HG02798 (cell line): ENCODE data around the gene UBE2S.
"Not testable (repeated sequence)": the region's sequence is repeated elsewhere in the genome, so short reads cannot be mapped to it uniquely, and the experiment has no call there.

ENCODE experiments used
- ATAC-seq: cut with Tn5 transposase; IDR thresholded peaks from one replicate; pipeline ENCODE4 v1.9.1; 2021; ENCODE audit warnings: mild to moderate bottlenecking; ENCODE audit not compliant: unreplicated experiment, poor library complexity

The UBE2S gene

DNA sequence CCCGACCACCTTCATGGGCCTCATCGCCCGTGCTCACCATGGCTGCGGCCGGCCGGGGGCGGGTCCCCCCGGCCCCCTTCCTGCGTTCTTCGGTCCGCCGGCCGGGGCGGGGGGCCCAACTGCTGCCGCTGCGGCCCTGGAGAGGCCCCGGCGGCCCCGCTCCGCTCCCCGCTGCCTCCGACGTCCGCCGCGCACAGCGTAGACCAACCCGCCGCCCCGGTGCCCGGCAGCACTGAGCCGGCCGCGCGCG, at the start of gene UBE2S:
Gene UBE2S (minus strand): TSS at position 239 of the 250 bp plus-strand sequence. CDS start 199 bp downstream, at position 40.
- ATAC-seq: not testable (repeated sequence)

DNA sequence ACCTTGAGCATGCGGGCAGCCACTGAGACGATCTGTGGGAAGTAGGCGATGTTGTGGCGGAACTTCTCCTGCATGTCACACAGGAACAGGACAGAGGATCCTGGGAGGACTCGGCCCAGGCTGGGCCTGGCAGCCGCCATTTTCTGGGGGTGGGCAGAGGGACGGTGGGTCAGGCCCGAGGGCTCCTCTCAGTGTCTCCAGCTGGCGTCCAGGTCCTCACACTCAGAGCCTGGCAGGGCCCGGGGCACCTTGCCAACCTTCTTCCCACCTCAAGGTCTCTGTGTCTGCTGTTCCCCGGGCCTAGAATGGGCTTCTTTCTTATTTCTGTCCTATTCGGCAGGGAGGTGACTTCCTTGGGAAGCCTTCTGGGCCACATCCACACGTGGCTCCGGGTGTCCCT, 48.8 kb upstream of the UBE2S start:
- no peak for ATAC-seq

DNA sequence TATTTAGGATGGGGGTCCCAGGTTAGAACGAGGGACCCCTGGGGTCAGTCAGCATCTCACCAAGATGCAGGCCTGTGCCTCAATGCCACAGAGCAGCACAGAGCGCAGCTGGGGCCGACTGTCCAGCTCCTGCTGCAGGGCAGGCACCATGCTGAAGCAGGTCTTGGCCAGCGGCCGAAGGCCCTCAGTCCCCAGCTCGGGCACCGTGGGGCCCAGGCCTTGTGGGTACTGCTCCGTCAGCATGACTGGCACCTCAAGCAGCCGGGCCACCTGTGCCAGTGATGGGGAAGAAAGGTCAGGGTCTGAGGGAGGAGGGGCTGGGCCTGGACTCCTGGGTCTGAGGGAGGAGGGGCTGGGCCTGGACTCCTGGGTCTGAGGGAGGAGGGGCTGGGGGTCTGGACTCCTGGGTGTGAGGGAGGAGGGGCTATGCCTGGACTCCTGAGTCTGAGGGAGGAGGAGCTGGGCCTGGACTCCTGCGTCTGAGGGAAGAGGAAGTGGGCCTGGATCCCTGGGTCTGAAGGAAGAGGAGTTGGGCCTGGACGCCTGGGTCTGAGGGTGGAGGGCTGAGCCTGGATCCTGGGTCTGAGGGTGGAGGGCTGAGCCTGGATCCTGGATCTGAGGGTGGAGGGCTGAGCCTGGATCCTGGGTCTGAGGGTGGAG, 48.1 kb upstream of the UBE2S start:
- ATAC-seq: no peak

DNA sequence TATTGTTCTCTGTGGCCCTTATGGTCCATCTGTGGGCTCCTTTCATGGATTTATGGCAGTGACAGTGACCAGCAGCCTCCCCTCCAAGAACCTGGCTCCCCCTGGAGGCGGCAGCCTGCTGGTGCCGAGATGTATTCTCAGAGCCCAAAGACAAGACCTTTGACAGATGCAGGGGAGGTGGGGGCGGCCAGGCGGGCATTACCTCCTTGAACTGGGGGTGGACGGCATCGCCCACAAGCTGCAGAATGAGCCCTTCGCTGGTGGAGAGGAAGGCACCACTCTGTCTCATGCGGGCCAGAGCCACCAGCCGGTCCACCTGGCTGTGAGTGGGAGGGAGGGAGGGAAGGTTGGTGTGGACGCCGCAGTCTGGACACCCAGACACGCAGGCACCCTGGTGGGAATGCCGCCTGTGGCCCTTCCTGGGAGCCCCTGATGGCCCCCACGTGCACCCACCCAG, 47.2 kb upstream of the UBE2S start:
- ATAC-seq: no peak

DNA sequence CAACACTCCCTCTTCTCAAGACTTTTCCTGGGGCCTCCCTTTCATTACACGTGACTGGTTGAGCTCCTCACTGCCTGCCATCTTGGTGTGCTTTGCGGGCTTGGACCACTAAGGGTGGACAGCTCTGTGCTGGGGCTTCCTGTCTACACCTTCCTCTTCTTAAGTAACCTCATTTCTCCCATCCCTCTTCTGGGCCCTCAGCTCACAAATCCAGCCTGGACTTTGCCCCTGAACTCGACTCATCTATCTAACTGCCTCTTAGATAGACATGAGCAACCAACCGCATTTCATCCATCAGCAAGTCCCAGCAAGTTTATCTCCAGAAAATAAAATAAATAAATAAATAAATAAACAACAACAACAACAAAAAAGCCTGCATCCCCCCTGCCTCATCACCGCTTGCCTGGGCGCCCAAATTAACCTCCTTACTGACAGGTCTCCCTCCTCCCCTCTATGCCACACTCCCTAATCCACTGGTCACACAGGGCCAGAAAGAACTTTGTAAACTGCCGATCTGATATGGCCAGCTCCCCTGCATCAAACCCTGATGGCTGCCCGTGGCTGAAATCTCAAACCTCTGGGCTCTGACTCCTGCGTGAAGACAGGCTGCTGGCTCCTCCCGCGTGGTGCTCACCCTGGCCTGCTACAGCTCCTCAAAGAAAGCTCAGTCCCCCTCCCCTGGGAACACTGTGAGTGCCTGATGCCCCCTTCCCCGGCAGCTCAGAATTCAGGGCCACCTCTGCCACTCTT, 46.1 kb upstream of the UBE2S start:
- ATAC-seq: no peak

DNA sequence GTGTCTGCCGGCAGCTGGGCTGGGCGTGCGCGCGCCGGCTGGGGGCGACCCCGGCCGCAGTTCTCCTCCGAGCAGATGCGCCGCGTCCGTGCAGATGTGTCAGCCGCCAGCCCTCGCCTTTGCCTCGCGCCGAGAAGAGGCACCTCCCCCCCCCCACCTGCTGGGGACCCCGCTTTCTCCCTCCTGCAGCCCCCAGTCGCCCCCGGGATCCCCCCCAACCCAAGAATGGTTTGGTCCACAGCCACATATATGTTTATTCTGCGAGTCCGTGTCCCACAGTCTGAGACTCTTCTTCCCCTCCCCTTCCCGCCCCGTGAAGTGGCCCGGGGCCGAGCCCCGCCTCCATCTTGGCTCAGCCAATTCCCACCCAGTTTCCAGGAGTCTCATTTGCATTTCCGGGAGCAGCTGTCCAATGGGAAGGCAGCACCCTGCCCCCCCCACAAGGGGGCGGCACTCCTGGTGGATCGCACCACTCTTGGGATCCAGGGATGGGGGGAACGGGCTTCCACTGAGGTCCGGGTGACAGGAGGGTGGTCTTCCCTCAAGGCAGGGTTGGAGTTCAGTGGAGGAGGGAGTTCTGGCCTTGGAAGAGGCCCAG, 45.3 kb upstream of the UBE2S start:
- ATAC-seq: no peak

DNA sequence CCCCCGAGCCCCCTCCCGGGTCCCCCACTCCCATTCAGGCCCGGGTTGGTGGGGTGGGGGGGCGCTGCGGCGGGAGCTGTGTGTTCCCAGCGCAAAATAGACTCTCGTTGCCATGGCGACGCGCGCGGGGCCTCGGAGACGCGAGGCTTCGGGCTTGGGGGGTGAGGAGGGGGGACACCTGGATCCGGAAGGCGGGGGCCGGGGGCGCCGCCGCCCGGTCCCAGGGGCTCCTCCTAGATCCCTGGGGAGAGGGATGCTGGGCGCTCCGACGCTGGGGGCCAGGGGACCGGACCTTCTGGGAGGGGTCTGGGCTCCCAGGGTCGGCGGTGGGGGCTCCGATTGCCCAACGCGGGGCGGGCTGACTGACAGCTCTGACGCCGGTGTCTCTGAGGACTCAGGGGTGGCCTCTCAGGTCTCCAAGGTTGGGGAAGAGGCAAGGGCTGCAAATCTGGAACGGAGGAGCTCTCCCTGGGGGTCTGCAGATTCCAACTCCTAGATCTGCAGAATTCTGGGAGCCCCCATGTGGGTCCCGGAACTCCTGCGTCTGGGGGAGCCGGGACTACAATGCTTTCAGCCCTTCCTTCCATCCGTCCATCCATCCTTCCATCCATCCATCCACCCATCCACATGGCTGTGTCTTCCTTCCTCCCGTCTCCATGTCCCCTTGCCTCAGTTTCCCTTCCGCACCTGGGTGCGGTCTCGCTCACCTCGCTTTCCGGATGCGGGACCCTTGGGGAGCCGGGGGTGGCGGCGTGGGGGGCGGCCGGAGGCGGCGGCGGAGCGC, 44.6 kb upstream of the UBE2S start:
- ATAC-seq: no peak

DNA sequence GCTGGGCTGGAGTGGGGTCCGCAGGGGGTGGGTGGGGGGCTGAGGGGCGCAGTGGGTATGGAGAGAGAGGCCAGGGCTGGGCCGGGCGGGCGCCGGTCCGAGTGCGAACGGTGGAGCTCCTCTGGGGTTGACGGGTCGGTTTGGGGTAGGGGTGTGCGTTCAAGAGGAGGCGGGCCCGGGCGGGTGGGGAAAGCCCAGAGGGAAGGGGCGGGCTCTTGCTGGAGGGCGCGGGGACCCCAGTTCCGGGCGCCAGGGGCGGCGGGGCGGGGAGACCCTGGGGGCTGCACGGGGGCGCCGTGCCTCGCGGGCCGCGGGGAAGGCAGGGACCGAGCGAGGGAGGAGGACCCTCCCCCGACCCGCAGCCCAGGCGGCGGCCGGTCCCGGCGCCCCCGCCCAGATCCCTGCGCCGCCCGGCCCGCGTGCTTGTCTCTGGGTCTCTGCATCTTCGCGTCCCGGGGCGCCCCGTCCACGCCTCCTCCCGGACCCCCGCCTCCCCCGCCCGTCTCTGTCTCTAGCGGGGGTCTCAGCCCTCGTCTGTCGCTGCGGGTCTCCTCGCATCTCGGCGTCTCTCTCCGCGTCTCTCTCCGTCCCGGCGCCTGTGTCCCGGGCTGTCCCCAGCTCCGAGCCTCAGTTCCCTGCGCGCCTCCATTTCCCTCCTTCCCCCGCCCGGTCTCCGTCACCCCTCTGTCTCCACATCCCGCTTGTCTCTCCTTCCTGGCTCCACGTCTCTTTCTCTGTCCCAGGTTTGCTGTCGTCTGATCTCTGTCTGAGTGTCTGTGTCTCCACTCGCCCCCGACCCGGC, 43.8 kb upstream of the UBE2S start:
- no peak for ATAC-seq

DNA sequence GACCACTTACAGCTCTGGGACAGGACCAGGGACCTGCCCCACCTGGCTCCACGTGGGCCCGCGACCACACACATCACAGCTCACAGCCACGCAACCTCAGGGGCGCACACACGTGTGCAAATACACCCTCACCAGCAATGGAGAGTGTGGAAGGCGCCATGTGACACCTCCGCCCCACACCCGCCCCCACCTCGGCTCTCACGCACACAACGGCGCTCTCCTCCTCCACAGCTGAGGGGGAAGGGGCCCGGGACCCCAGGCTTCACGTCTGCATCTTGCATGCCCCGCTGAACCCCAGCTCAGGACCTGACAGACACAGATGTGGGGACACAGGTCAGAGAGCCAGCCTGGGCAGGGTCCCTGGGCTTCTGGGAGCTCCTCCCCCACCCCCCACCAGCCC, 41.9 kb upstream of the UBE2S start:
- ATAC-seq: no peak

DNA sequence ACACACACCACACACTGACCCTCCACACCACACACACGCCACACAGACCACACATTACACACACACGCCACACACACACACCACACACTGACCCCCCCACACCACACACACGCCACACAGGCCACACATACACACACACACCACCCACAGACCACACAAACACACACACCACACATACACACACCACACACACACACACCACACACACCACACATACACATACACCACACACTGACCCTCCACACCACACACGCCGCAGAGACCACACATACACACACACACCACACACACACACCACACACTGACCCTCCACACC, 40.5 kb upstream of the UBE2S start:
- ATAC-seq: not testable (repeated sequence)

DNA sequence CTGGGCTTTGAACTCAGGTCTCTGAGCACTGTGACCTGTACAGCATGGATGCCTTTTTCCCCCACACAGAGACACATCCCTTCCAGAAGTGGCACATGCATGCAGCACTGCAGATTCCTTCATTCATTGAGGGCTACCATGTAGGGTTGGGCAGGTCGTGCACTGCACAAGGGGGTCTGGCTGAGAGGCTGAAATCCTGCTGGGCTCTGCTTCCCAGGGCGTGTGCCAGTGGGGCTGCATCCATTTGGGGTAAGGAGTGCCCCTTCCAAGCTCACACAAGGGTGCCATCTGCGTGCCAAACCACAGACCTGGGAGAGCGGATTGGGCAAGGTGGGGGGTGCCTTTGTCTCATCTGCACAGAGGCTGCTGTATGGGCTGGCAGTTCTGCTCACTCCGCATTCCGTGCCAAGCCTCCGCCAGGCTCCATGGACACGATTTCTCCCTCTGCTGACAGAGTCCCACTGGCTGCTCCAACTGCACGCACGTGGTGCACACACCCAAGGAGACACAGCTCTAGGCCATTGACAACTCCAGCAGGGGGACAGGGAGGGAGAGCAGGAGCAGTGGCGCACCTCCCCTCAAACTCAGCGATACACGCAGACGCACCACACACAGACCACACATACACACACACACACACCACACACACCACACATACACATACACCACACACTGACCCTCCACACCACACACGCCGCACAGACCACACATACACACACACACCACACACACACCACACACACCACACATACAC, 40.0 kb upstream of the UBE2S start:
- ATAC-seq: no peak

DNA sequence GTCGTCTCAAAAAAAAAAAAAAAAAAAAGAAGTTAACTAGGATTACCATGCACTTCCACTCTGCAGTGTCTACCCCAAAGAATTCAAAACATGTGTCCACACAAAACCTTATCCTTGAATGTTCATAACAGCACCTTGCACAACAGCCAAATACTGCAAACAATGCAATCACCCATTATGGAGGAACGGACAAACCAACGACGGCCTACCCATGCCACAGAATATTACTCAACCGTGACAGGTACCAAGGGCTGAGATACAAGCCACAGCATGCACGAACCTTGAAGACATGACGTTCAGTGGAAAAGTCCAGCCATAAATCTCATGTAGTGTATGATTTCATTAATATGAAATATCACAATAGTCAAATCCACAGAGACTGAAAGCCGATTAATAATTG, 38.5 kb upstream of the UBE2S start:
- ATAC-seq: no peak

DNA sequence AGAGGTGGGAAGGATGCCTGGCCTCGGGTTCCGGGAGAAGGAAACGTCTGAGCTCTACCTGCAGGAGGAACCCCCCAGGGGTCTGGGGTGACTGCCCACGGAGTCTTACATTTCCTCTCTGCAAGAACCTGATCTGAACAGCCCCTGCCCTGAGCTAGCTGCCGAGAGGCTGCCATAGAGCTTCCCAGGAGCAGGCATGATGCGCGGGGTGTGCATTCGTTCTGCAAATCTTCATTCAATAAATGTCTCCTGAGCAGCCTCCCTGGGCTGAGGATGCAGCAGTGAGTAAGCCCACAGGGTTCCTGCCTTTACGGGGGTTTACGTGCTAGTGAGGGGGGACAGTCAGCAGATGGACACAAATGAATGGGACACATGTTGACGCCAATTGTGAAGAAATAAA, 37.1 kb upstream of the UBE2S start:
- no peak for ATAC-seq

DNA sequence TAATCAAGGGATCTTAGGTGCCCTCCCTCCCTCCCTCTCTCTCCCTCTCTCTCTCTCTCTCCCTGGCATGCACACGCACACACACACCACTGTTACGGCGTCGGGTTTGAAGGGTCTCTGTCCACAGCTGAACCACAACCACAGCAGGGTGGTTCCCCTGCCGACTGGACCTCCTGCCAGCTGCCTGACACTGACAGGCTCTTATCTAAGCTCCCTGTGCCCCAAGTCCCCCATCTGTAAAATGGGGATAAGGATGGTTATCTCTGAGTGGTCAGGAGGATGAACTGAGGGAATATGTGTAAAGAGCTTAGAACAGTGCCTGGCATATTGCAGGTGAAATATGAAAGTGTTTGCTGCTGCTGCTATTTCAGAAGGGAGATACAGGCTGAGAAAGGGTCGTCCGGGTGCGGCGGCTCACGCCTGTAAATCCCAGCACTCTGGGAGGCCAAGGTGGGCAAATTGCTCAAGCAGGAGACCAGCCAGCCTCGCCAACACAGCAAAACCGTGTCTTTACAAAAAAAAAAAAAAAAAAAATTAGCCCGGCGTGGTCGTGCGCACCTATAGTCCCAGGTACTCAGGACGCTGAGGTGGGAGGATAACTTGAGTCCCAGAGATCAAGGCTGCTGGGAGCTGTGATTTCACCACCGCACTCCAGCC, 36.4 kb upstream of the UBE2S start:
- ATAC-seq: no peak

DNA sequence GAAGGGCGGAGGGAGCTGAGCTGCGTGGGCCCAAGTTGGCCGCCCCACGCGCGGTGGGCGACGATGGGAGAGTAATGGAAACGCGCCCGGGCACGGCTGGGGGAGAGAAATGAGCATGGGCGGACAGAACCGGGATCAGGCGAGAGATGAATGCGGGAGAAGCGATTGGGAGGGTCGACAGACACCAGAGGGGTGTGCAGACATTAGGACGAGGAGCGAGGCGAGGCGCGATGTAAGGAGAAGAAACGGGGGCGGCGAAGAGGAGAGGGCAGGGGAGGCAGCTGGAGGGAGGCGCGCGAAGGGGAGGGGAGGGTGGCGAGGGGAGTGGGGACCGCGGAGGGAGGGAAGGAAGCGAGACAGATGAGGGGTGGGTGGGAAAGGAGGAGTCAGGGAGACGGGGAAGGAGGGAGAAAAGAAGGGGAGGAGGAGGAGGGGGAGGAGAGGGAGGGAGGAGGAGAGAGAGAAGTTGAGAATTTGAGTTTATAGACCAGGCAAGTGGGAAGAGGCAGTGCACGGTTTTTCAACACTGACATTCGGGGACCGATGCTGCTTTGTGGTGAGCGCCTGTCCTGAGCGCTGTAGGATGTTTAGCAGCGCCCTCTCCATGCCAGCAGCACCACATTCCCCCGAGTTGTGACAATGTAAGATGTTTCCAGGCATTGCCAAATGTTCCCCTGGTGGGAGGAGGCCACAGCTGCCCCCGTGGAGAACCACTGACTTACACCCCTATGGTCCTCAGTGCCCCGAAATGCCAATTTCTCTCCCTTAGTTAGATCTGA, 35.6 kb upstream of the UBE2S start, which contains the start of gene SHISA7:
Gene SHISA7 (minus strand): TSS at position 256 of the 779 bp plus-strand sequence. CDS start 437 bp downstream, outside the sequence.
- ATAC-seq: no peak

DNA sequence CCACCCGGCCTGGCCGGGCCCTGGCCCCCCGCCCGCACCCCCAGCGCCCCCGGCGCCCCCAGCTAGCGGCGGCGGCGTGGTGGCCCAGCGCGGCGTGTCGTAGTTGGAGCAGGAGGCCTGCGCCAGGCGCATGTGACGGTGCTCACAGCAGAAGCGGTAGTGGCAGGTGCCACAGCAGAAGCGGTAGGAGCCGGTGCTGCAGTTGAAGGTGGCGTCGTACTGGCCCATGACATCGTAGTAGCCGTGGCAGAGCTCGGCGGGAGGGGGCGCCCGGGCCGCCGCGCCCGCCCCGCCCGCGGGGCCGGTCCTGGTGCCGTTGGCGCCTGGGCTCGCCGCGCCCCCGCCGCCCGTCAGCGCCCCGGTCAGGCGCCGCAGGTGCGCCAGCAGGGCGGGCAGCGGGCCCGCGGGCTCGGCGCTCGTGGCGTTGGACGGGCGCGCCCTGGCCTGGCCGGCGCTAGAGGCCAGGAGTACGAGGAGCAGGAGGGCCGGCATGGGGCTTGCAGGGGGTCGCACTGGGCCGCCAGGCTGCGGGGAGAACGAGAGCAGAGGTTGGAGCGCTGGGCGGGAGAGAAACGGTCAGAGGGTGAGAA, 34.9 kb upstream of the UBE2S start:
- no peak for ATAC-seq

DNA sequence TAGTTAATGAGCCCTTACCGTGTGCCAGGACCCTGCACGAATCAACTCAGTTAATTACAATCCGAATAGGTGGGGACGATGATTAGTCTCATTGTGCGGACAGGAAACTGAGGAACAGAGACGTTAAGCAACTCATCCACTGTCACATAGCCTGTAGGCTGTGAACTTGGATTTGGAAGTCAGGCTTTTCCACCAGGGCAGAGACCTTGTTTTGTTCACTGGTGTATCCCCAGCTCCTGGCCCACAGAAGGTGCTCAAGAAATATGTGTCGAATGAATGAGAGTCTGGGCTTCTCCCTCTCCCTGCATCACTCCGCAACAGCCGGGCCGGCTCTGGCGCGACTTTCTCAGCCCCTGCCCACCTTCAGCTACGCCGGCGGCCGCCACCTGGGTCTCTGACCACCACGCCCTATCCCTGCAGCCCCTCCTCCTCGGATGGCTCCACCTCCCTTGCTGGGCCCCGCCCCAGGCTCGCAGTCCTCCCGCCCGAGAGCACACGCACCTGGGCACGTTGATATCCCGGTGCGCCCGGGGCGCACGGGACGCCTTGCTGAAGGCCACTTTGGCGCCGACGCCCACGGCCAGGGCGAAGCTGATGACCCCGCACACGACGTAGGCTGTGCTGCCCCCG, 34.2 kb upstream of the UBE2S start:
- ATAC-seq: no peak

DNA sequence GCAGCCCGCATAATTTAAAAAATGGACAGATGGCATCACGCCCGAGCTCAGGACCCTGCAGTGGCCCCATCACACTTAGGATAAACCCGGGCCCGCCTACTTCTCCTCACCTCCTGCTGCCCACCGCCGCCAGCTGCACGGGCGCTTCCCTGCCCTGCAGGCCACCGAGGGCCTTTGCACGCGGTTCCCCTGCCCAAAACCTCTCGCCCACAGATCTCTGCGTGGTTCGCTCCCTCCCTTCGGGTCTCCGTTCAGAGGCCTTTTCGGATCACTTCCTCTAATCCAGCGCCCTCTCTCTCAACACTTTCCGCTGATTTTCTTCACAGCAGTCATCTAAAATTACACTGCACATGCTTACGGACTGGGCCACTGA, 33.7 kb upstream of the UBE2S start:
- ATAC-seq: no peak
